Measurements from ENCODE around the gene PACRGL.
"Not testable (repeated sequence)": the region's sequence is repeated elsewhere in the genome, so short reads cannot be mapped to it uniquely, and the experiment has no call there.

Gene PACRGL

DNA sequence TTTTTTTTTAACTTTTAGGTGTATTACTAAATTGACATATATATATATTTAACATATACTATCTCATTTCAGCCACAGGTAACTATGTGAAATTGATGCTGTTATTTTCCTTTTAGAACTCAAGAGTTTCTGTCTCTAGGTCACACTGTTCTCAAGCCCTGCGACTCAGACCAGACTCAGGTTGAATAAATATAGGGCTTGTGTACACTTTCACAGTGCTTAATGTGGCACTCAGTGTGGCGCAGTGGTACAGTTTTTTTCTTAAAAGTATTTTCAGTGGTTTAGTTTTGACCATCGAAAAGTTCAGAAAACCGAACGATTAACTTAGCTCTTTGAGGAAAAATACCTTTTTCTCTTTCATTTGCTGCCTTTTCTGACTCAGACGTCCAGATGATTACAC lies 24.7 kb downstream of the PACRGL start:
- DNase-seq: no peak

DNA sequence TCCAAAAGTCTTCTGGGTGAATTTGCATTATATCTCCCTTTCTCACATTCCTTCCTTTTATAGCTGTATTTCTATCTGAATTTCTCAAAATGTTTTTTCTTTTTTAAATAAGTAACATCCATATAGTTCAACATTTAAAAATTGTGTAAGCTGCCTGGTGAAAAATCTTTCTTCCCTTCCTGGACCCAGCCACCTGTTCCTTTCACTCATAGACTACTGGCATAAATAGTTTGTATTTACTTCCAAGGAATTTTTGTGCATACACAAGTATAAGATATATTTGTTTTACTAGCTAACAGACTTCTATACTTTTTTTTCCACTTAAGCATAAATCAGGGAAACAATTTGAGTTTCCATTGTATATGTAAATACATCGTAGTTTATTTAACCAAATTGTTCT lies 35.7 kb downstream of the PACRGL start:
- DNase-seq: no peak

- not testable (repeated sequence) for DNase-seq
Observed at GRCh38 chr4:20746000-20746399, 45.7 kb downstream of the PACRGL start.

DNA sequence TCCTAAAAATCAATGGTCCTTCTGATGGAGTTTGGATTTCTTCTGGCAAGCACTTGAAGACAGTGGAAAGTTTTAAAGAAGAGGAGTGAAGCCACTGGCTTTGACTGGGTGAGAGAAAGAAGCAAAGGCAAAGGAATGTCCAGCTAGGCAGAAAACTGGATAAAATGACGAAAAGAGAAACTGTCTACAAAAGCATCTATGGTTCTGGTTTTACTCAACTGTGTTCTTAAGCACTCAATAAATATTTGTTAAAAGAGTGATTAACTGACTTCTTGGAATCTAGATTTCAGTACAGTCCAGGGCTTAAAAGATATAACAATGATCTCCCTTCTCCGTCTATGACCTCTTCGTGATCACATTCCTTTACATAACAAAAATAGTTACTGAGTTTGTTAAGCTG lies 52.4 kb downstream of the PACRGL start:
- DNase-seq: no peak

- no peak for DNase-seq
Observed at GRCh38 chr4:20754036-20754435, 53.8 kb downstream of the PACRGL start.

DNA sequence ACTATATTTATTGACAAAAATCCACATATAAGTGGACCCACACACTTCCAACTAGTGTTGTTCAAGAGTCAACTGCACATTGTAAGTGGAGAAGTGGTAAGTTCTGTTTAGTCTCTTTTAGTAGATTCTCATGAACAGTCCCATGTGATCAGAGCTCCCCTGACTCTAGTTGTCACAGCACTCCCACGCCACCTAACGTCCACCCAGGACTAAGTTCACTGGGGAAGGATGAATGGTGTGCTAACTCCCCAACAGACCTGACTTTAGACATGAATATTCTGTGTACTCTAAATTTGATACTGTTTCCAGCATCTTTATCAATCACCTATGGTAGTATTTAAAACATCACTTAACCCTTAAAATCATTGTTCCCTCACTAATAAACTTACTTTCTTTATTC lies 59.8 kb downstream of the PACRGL start:
- DNase-seq: no peak

GRCh38 chr4:20761382-20761781 lies 61.1 kb downstream of the PACRGL start:
- no peak for DNase-seq

DNA sequence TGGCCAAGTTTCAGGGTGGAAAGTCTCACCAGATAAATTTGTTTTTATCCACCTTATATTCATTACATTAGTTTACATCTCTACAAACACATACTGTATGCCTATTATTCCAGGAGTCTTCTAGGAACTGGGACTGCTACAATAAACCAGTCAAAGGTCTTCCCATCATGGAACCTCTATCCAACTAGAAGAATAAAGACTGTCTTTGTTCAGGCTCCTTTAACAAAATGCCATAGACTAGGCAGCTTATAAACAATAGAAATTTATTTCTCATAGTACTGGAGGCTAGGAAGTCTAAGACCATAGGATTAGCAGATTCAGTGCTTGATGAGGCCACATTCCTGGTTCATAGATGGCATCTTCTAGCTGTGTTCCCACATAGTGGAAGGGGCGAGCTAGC lies 61.6 kb downstream of the PACRGL start:
- DNase-seq: no peak

DNA sequence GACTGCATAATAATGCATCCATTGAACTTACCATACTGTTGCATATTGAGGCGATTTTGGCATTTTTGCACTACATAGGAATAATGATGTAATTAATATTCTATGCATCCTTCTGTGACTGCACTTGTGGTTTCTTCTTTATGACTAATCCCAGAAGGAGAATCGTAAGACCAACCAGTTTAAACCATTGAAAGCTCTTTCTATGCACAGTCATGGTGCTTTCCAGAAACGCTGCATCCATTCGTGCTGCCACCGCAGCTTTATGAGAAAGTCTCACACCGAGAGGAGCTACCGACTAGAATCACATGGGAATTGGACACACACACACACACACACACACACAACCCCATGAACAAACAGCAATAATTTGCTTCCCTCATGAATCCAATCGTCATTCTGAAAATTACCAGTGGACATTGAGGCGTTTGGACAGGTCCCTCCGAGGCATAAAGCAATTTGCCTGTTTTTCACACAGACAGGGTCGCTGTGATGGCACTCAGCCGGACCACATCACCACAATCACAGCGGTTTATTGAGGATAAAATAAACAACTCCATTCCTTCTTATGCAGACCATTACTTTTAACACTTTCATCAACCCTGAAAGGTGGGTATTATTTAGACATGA lies 64.2 kb downstream of the PACRGL start:
- no peak for DNase-seq

DNA sequence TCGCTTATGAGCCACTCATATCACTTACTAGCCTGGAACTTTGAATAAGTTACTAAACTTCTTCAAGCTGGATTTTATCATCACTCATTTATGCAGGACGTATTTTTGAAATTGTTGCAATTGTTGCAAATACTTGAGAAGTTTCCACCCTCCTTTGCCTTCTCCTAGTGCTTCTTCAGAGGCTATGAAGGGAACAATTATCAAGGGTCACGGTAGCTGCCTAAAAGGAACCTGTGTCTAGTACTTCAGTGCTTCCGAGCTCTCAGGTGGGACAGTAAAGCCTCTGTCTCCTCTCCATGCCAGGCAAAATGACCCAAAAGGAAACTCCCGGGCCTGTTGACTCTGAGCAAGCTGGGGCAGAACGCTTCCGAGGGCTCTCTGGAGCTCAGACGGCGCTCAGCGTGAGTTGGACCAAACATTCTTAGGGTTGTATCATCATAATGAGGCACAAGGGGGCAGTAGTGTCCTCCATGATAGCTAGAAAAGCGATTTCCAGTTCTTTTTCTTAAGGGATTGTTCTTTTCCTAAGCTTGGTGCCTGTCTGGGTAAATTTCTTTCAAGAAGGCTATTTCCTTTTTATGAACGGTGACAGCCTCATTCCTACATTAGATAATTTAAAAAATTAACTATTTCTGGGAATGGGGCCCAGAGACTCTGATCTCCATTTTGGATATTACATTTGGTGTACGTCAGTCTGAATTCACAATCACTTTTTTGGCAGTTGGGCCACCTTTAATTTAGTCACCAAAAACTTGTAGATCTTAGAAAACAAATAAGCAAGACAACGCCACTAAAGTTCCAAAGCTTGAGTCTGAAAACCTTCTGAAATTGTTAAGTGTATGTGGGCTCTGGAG lies 73.1 kb downstream of the PACRGL start:
- no peak for DNase-seq

- no peak for DNase-seq
Observed at GRCh38 chr4:20778896-20779295, 78.6 kb downstream of the PACRGL start.

DNA sequence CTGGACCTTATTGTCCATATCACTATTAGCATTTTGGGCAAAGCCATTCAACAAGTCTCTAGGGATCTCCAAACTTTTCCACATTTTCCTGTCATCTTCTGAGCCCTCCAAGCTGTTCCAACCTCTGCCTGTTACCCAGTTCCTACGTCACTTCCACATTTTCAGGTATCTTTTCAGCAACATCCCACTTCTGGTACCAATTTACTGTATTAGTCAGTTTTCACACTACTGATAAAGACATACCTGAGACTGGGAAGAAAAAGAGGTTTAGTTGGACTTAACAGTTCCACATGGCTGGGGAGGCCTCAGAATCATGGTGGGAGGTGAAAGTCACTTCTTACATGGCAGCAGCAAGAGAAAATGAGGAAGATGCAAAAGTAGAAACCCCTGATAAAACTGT lies 82.9 kb downstream of the PACRGL start:
- not testable (repeated sequence) for DNase-seq

GRCh38 chr4:20787940-20788665 lies 87.8 kb downstream of the PACRGL start:
- DNase-seq: no peak
